Fibroblast of the aortic adventitia (primary cell): ENCODE results near the gene NEK1. TPM values are rescaled to one million over a fixed set of nuclear protein-coding genes. Genes with fewer than 3 reads are reported as not detected.
A peak's percentile ranks its signal among the peaks of the same experiment; 100 is the strongest.
"Not testable (repeated sequence)": the region's sequence is repeated elsewhere in the genome, so short reads cannot be mapped to it uniquely, and the experiment has no call there.

Experiments used
- DNase-seq: peaks from one replicate; pipeline ENCODE4 v3.0.0-alpha.2; 2010; ENCODE audit warnings: low read depth
- H3K4me3 ChIP-seq: 2 replicates; pipeline ENCODE4 v1.5.1; 2011; ENCODE audit warnings: low read depth, mild to moderate bottlenecking, control low read depth, low read length, moderate library complexity
- CTCF ChIP-seq: IDR thresholded peaks from 2 replicates; pipeline ENCODE4 v1.5.1; 2011; ENCODE audit warnings: mild to moderate bottlenecking, low read length, control low read depth, inconsistent platforms; ENCODE audit not compliant: insufficient read depth
- total RNA-seq: library from RNA; depleted of rRNA; stranded (reverse); fragments of >200 nt; gene quantifications from 2 replicates; pipeline ENCODE4 v1.2.3, GENCODE V29; 2012; ENCODE audit warnings: low replicate concordance

Gene NEK1
- total RNA-seq, 1 donor: 18.2 TPM

GRCh38 chr4:169626331-169627282, 14.2 kb upstream of the NEK1 start:
- no peak overlapping the region for H3K4me3 ChIP-seq
- no peak for DNase-seq
- TF ChIP-seq CTCF: no peak

GRCh38 chr4:169625886-169626285, 13.5 kb upstream of the NEK1 start:
- H3K4me3 ChIP-seq: no peak overlapping the region
- no peak for TF ChIP-seq CTCF
- no peak for DNase-seq

- H3K4me3 ChIP-seq, DNase-seq: not testable (repeated sequence)
Measured at GRCh38 chr4:169624012-169624411, 11.6 kb upstream of the NEK1 start.

- DNase-seq: no peak
- TF ChIP-seq CTCF: no peak
- H3K4me3 ChIP-seq: peak overlapping the region; percentile 90
Measured at GRCh38 chr4:169622566-169622965, 10.2 kb upstream of the NEK1 start.

- peak overlapping the region; percentile 90 for H3K4me3 ChIP-seq
- DNase-seq: no peak
- TF ChIP-seq CTCF: no peak
Measured at GRCh38 chr4:169621731-169622492, 9.5 kb upstream of the NEK1 start.

- no peak for TF ChIP-seq CTCF
- no peak for DNase-seq
- peak overlapping the region; percentile 90 for H3K4me3 ChIP-seq
Measured at GRCh38 chr4:169620880-169621248, 8.5 kb upstream of the NEK1 start.
